Measurements from ENCODE around the gene CPM.

DNA sequence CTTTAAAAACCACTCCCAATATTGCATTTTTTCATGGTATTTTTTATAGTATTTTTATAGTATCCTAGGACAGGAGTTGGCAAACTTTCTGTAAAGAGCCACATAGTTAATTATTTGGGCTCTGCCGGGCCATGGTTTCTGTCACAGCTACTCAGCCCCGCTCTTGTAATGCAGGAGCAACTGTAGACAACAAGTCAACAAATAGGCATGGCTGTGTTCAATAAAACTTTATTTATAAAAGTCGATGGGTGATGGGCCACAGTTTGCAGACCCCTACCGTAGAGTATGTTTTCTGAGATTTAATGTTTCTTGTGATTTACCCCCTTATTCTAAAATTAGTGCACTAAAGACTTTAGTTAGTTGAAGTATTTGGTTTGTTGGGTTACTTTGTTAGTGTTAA is 99.5 kb downstream of the CPM start:
- TF ChIP-seq, protein P1, sequence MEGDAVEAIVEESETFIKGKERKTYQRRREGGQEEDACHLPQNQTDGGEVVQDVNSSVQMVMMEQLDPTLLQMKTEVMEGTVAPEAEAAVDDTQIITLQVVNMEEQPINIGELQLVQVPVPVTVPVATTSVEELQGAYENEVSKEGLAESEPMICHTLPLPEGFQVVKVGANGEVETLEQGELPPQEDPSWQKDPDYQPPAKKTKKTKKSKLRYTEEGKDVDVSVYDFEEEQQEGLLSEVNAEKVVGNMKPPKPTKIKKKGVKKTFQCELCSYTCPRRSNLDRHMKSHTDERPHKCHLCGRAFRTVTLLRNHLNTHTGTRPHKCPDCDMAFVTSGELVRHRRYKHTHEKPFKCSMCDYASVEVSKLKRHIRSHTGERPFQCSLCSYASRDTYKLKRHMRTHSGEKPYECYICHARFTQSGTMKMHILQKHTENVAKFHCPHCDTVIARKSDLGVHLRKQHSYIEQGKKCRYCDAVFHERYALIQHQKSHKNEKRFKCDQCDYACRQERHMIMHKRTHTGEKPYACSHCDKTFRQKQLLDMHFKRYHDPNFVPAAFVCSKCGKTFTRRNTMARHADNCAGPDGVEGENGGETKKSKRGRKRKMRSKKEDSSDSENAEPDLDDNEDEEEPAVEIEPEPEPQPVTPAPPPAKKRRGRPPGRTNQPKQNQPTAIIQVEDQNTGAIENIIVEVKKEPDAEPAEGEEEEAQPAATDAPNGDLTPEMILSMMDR (IDR thresholded peaks at IDR 0.05; ENCODE audit: extremely low read depth in 1 of 2, insufficient read depth in 1 of 2, low read depth in 1 of 2, low read length in 2 of 2), result no peak
- TF ChIP-seq POLR2A (IDR thresholded peaks at IDR 0.05; ENCODE audit: low read depth, low read length), result no peak
- TF ChIP-seq POLR2AphosphoS5 (IDR thresholded peaks at IDR 0.05; ENCODE audit: insufficient read depth, low read depth, low read length), result no peak
